ENCODE data around the gene DPYD.

DPYD gene

DNA sequence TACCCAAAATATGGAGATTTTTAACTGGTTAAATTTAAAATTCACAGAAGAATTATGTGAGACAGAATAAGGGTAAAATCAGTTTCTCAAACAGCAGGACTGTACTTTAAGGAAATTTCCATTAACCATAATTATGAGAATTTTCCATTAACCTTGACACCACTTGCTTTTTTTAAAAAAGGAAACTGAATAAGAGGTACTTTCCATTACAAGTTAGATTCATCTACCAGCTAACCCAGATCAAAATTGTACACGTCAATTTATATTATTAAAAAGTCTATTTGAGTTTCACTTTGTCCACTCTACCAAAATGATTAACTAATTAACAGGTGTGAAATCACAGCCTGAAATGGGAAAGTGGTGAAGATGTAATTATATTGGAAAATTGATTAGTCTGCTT is 414.5 kb downstream of the DPYD start:
- no peak for DNase-seq

DNA sequence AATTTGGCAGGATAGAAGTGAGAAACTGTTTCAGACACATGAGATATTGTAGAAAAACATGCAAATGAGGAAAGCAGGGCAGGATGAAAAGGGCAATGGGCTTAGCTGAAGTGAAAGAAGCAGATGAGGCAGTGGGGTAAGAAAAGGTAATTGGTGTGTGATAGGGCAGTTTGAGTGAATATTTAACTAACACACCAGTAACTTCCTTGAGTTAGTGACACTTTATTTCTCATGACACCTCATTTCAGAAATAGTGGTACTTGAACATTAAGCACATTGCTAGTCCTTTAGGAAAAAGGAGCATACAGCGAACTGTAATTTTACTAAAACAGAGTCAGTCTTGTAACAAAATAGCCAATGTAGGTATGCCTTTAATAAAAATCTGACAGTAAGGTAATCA is 415.0 kb downstream of the DPYD start:
- no peak for DNase-seq

DNA sequence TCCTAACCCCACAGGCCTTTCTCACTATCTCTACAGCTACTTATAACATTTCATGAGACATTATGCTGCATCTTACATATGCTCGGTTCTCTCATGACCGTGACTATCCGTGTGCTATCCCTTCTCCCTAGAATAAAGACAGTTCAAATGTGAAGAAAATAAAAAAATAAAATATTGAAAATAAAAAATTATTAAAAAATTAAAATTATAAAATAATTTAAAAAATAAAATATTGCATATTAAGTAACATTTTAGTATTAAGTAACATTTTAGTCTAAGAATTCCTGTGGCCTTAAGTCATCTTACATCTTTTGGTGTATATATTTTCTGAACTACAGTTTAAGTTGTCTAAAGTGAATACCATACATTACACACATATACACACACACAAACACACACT is 415.5 kb downstream of the DPYD start:
- no peak for DNase-seq

DNA sequence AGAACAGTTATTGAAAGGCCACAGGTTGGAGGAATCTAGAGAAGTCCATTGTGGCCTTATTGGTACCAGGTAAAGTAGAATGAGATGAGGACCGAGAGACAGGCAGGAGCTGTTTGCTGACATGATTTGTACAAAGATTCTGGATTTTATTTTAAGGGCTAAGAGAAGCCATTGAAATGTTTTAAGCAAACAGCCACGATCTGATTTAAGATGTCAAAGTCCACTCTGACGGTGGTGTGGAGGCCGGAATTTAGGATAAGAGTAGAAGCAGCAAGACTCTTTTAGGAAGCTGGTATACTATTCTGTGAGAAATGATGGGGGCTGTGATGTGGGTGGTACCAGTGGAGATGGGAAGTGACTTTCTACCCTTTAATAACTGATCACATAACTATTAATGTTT is 418.5 kb downstream of the DPYD start:
- DNase-seq = no peak

DNA sequence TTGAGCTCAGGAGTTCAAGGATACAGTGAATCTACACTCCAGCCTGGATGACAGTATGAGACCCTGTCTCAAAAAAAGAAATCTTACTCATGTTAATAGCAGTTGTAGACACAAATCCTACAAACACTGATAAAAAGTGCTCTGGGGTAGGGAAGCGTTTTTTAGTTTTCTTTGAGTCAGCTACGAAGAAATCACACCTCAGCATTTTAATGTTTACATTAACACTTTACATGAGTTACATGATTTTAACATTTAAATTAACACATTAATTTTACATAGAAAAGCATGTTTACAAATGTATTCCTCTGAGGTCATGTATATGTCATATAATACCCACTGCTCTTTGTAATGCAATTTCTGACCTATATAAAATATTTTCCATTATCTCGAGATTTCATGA is 419.2 kb downstream of the DPYD start:
- DNase-seq = no peak

DNA sequence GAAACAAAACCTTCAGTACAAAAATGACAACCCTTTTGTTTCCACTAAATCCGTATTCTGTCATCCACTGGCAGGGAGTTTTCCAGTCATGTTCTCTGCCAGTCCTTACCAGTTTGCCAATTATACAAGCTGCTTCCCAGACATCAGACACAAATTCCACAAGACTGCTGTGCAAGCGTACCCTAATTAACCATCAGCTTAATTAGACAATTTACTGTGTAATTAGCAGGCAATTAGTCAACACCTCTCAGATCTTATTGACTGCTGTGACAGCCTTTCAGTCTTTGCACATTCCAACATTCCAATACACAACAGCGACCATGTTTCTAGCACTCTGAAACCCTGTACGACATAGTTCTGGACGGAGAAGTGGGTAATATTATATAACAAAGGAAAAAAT is 420.1 kb downstream of the DPYD start:
- no peak for DNase-seq

DNA sequence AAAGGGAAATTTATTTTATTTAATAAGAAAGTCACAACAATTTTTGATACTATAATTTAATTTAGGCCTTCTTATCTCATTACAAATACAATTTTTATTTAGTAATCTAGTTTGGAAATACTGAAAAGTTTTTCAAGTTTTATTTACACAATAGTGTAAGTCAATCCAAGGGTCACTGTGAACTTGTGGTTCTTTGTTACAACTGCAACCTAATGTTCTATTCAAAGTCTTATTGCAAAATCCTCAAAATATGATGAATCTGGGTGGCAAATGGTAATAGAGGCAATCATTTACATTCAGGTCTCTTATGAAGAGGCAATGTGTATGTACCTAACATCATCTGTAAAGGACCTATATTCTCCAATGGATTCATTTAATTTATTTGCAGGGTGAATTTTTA is 421.2 kb downstream of the DPYD start:
- DNase-seq = no peak

DNA sequence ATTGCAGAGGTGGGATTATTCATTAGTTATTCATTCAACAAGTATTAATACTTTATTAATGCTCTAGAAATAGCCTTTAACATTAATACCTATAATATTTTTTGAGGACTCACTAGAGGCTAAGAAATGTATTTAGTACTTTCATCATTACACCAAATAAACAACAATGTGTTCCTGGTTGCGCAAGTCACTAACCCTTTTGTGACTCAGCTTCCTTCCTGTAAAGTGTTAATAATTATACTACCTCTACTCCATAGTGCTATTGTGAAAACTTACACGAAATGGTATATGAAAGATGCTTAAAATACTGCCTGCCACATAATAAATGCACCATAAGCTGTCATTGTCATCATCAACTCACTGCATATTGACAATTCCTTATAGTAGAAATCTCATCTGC is 431.0 kb downstream of the DPYD start:
- no peak for DNase-seq

DNA sequence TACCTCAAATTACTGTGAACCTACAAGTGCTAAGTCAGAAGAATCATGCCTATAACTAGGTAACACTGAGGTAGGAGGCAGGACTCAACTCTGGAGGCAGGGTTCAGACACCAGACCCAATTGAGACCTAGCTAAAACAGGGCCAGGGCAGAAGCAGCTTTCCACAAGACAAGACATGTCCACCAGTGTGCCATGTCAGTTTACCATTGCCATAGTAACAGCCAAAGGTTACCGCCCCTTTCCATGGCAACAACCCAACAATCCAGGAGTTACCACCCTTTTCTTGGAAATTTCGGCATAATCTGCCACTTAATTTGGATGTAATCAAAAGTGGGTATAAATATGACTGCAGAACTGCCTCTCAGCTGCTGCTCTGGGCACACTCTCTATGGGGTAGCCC is 432.3 kb downstream of the DPYD start:
- no peak for DNase-seq

DNA sequence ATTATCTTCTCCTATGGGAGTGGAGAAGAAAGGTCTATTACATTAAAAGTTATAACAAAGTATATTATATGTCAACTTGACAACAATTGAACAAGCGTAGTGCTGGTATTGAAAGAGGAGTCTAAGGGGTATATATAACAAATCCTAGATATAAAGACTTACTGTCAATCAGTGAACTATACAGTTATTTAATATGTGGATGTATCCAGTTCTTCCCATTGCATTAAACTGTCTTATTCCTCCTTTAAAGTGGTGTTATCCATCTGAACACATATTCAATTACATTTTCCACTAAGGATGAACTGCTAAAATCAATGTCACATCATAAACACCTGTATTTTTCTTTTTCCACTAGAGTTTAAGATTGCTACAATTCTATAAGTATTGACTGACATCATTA is 438.8 kb downstream of the DPYD start:
- no peak for DNase-seq

DNA sequence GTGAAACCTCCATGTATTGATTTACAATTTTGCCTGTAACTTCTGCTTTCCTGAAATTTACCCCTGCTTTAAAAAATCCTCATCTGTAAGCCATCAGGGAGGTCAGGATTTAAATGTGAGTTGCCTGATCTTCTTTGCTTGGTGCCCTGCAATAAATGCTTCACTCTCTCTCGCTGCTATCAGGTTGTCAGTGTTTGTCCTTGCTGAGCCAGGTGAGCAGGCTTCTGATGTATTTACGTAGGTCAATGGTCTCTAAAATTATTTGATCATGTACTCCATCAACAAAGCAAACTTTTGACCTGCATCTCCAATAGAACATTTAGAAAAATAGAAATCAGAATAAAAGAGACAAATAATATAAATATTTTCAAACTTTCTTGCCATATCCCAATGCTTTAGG is 453.4 kb downstream of the DPYD start:
- DNase-seq = no peak

DNA sequence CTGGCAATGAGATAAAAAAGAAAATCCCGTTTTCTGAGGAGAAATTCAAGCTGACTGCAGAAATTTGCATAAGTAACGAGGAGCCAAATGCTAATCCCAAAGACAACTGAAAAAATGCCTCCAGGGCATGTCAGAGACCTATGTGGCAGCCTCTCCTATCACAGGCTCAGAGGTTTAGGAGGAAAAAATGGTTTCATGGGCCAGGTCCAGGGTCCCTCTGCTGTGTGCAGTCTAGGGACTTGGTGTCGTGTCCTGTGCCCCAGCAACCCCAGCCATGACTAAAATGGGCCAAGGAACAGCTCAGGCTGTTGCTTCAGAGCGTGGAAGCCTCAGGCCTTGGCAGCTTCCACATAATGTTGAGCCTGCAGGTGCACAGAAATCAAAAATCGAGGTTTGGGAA is 456.5 kb downstream of the DPYD start:
- DNase-seq = no peak

DNA sequence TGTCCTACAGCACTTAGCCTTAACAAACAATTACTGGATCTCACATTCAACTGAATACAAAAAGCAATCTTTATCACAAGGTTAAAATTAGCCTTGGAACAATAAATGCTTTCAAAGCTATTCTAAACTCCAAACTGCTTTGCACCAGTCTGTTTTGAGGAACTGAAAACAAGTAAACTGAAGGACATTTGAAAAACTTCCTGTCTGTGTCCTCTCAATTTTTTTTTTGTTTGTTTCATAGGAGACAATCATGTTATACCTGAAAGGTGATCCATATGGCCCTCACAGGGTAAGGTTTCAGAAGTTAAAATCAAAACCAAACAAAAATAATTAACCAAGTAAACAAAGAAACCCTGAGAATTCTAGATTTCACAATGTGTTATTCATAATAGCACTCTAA is 459.1 kb downstream of the DPYD start:
- DNase-seq = peak in 1 of 2 experiments; percentile 5

DNA sequence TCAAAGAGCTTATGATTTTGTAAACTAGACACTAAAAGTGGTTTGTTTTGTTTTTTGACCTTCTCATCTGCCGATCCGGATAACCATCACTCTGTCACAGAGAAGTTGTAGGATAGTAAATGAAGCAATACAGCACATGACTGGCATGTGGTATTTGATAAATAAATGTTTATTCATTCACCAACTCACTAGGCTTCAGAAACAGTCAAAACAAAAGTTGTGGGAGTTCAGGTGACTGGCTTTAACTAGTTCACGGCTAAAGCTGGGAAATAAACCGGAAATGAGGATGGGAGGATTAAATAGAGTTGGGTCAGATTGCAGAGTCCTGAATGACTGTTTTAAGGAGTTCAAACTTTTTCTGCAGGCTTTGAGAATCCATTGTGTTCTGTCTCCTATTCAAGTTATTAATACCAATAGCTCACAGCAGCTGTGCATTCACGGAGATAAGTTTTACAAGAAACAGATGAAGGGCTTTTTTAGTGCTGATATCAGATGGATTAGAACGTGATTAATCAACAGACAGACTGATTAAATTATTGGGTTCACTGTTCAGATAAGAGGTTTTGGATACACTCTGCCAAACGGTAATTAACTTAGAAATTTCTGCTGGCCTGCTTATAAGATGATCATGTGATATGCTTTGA is 463.3 kb downstream of the DPYD start:
- no peak for DNase-seq

DNA sequence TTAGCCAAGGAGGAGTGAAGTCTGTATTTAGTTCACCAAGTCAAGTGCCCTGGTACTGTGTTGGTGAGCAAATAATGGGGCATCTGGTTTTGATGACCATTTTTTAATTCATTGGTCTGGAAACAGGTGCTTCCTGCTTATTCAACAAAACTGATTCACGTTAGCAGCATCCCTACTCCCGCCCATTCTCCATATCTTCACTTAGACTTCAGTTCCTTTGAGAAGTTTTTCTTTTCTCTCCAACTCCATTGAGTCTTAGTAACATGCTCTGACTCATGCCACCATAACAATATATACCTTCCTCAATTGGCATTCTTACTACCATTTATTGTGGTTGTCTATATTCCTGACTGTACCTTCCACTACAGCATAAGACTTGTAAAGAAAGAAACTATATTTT is 468.9 kb downstream of the DPYD start:
- no peak for DNase-seq

DNA sequence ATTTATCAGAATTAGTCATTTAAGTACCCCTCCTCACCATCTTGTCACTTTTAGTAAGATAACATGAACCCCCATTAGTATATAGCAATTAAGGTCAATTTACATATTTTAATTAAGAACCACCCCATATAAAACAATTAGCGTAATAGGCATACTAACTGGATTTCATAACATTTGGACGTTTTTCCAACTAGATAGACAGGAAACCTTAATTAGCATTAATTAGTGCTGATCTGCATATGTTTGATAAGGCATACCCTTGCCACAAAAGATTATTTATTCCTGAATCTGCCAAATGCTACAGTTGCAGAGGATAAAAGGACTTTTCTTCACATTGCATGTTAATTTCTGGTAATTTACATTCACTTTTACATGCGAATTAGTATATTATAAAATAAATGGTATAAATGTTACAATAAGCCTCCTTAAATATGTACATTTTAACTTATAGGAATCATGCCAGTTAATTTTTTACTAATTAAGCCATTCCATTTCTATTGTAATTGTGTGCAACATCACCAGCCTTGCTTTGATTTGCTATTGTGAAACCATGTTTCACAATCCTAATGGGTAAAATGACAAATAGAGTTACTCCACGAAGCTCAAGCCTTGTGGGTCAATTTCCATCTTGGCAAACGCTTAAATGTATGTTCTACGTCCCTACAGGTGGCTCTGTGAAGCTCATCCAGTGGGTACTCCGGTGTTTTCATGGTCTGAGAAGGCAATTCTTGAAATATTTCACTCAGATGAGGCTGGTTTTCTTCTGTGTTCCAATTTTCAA is 469.6 kb downstream of the DPYD start:
- DNase-seq = no peak

DNA sequence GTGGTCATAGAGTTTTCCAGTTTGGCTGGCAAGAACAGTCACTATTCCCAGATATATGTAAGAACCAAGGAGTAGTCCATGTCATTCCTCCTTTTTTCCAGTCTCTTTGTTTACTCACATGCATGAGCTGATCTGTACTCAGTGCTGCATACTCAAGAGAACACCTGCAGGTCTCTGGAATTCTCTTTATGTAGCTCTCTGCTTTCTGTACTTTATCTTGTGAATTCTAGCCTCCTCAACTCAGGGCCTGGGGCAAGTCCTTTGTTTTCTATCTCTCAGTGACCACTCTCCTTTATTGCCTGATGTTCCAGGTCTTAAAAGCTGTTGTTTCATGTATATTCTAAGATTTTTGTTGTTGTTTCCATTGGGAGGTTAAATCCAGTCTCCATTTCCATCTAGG is 478.9 kb downstream of the DPYD start:
- no peak for DNase-seq

DNA sequence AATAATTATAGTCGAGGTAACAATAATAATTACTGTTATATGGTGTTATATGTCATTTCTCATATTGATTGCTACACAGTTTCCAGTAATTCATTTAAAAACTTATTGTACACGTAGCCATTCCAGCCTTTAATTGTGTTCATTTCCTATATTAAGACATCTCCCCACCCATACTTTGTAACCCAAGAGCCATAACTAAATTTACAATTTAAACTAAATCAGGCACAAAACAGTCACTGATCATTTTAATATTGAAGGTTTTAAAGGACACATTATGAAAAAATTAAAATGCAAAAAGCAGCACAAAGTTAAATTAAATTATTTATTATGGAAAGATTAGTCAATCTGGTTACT is 487.0 kb downstream of the DPYD start:
- no peak for DNase-seq

DNA sequence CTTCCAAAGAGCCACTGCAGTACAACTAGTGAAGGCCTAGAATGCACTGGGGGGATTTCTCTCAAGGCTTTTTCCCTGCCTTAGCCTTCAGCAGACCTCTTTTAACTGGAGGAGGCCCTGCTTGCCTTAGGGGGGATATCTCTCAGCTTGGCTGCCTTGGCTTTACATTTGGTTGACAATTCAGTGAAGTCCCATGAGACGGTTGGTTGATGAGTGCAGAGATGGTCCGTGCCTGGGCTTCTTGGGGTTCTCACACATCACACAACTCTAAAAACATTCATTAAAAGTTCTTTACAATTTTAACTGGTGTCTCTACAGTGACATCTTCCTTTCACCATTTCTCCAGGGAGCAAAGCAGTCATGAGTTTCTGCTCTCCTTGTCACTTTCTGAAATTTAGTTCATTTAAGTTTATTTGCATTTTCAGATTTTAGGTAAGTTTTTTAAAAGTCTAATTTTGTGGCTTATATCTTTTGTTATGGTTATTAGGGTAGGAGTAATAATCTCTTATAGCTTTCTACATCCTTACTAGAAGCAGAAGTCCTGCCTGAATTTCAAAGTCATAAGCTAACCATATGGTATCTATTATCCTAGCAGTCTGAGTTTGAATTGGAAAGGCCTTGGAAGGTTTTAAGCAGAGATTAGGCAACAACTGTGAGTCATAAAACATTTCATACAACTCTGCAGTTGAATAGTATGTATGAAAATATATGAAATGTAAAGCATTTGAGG is 487.6 kb downstream of the DPYD start:
- no peak for DNase-seq

DNA sequence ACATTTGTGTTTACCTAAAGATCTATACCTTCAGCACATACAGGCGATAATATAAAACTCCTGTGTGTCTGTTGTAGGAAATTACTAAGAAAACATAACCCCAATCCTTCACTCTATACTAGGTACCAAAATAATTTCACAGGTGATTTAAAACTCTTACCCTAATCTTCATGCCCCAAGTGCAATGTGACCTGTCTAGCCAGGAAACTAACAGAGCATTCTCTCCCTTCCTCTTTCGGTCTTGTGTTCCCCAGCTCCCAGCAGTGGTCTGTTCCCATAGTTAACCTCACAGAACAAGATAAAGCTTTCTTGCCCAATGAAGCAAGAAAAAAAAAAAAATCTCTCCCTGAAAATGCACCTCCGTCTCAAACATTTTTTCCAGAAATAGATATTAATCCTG is 493.5 kb downstream of the DPYD start:
- DNase-seq = no peak

DNA sequence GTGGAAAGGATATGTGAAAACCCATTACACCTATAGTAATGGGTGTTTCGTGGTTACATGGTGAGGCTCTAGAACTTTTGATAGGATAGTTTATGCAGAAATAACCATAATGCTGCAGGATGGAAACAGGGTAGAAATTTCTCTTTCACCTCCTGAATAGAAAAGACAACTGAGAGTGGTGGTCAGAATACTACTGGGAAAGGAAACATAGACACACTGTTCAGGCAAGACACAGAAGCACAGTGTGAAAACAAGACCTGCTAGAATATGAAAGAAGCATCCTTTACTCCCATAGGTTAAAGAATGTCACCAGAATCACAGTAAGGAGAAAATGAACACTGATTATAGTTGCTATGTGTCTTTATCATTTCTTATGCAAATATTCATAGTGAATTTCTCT is 496.6 kb downstream of the DPYD start:
- DNase-seq = no peak

DNA sequence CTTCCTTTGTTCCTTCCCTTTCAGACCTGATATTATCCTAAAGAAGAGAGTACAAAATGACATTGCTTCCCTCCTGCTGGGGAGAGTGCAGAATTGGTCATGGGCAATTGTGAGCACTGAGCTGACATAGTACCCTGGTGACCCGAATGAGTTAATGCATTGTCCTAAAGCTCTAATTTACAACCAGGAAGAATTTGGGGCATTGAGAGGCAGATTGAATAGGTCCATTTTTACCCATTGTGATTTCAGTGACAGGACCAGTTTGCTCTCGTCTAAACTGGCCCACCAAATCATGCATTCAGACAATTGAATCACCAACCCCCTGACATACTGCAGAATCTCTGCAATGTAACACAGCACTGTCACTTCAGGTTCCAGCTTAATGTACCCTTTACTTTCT is 497.4 kb downstream of the DPYD start:
- DNase-seq = peak; percentile 36 to 42

DNA sequence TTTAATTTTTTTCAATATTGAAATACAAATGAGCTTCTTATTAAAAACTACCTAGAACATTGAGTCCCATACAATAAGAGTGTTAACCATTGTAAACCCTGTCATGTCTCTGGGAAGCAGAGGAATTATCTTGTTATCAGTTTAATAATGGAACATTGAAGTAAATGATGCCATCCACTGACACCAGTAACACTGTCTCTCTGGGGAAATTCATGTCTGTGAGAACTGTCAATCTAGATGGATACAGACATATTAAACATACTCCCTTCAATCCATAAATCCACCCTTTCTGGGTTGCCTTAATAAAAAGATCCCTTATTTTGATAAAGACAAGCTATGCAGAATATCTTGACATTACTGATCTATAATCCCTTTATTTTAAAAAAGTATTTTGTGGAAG is 503.2 kb downstream of the DPYD start:
- DNase-seq = no peak

DNA sequence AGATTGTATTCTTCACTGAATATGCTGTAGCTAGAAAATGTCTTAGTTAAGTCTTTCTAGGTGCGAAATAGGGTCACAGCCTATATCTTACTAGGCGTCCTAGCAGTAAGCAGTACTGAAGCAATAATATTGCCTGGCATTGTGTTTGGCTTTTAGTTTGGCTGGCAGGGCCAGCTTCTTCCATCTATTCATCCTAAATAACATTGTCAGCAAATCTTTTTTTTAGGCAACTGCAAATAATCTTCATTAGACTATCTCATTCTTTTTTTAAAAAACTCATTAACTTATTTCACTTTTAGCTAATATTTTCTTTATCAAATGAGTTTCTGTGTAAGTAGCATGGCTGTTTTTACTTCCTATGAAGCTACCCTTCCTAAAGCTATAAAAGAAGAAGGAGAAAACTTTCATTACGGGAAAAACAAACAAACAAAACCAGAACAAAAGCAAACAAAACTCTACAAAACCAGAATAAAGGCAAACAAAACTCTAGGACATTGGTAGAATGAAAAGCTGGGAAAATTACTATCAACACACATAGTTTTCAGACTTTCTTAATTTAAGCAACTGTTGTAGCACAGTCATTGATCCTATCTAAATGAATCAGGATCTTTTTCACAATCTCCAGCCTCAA is 506.0 kb downstream of the DPYD start:
- DNase-seq = no peak

All from NCI-H2081 (cell line).